Measurements from ENCODE around the gene CELF5.
A peak's percentile ranks its signal among the peaks of the same experiment; 100 is the strongest.

Gene CELF5

GRCh38 chr19:3275583-3276340 is 51.3 kb downstream of the CELF5 start:
- H3K4me3 ChIP-seq (replicated peaks; ENCODE audit: low read depth, low read length) = peak overlapping the region; percentile 41
- peak; percentile 78 for DNase-seq (ENCODE audit: low read depth)
- no peak for TF ChIP-seq CTCF (IDR thresholded peaks at IDR 0.05; ENCODE audit: low read length, missing control alignments)

GRCh38 chr19:3276341-3276799 is 51.9 kb downstream of the CELF5 start:
- no peak for DNase-seq (ENCODE audit: low read depth)
- no peak for TF ChIP-seq CTCF (IDR thresholded peaks at IDR 0.05; ENCODE audit: low read length, missing control alignments)
- no peak overlapping the region for H3K4me3 ChIP-seq (replicated peaks; ENCODE audit: low read depth, low read length)

GRCh38 chr19:3277649-3278048 is 53.2 kb downstream of the CELF5 start:
- no peak for TF ChIP-seq CTCF (IDR thresholded peaks at IDR 0.05; ENCODE audit: low read length, missing control alignments)
- no peak for DNase-seq (ENCODE audit: low read depth)
- no peak overlapping the region for H3K4me3 ChIP-seq (replicated peaks; ENCODE audit: low read depth, low read length)

GRCh38 chr19:3278294-3278693 is 53.8 kb downstream of the CELF5 start:
- no peak for DNase-seq (ENCODE audit: low read depth)
- TF ChIP-seq CTCF (IDR thresholded peaks at IDR 0.05; ENCODE audit: low read length, missing control alignments) = no peak
- no peak overlapping the region for H3K4me3 ChIP-seq (replicated peaks; ENCODE audit: low read depth, low read length)

- DNase-seq (ENCODE audit: low read depth) = no peak
- no peak overlapping the region for H3K4me3 ChIP-seq (replicated peaks; ENCODE audit: low read depth, low read length)
- TF ChIP-seq CTCF (IDR thresholded peaks at IDR 0.05; ENCODE audit: low read length, missing control alignments) = no peak
These were observed 54.3 kb downstream of the CELF5 start for GRCh38 chr19:3278749-3279148.

GRCh38 chr19:3279306-3279705 is 54.8 kb downstream of the CELF5 start:
- no peak overlapping the region for H3K4me3 ChIP-seq (replicated peaks; ENCODE audit: low read depth, low read length)
- TF ChIP-seq CTCF (IDR thresholded peaks at IDR 0.05; ENCODE audit: low read length, missing control alignments) = no peak
- no peak for DNase-seq (ENCODE audit: low read depth)

- no peak for TF ChIP-seq CTCF (IDR thresholded peaks at IDR 0.05; ENCODE audit: low read length, missing control alignments)
- H3K4me3 ChIP-seq (replicated peaks; ENCODE audit: low read depth, low read length) = no peak overlapping the region
- no peak for DNase-seq (ENCODE audit: low read depth)
These were observed 56.6 kb downstream of the CELF5 start for GRCh38 chr19:3281026-3281425.

Measured in fibroblast of pulmonary artery (primary cell).